Activated CD8-positive, alpha-beta memory T cell treated with anti-CD3 and anti-CD28 coated beads for 1 hour (primary cell): Measurements from ENCODE around the gene YOD1.

Experiments used
- DNase-seq, 2 donors: peaks; one replicate each; pipeline ENCODE4 v3.0.0-alpha.2; 2020; ENCODE audit warnings: low read depth in 1 of 2; ENCODE audit errors: extremely low read depth in 1 of 2

The YOD1 gene

DNA sequence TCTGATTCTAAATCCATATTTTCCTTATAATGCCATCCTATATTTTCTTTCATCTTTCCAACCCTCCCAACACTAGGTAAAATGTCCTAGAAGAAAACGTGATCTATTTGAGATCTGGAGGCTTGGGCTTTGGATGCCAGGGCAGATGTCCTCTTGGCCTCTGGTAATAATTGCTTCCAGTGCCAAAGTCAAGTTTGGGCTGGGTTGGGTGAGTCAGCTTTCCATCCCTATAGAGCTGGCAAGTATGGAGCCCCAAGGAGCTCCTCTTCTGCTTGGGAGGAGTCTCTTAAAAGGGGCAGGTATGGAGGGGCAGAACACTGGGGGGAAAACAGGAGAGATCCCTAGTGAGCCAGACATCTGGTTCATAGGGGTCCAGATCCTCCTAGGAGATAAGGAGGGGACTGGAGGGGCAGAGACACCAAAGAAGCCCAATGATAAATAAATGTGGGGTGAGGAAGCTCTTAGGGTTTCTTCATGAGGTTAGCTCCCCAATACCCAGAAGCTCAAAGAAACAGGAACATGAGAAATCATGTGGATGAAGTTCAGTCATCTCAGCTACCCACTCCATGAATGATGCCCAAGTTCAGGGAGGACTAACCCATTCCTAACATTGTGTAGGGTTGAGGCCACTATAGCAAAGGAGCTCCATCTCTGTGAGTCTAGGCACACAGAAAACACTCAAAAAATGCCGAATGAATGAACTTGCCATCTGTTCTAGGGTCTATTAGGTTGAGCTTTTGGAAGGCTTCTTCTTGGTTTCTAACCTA lies 21.9 kb downstream of the YOD1 start:
- no peak for DNase-seq

DNA sequence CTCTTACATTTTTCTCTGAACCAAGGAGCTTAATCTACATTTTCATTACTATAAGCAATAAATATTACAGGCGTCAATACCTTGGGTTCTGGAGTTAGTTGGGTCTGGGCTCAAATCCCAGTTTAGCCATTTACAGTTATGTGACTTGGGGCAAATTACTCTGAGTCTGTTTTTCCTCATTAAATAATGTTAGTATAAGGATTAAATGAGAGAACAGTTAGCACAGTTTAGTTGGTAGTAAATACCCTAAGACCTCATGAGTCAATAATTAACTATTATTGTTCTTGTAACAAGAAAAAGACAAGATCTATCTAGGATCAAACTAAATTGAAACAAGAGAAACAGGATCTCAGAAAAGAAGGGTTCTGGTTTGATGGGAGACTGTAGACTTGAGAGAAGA lies 23.1 kb downstream of the YOD1 start:
- DNase-seq = no peak

DNA sequence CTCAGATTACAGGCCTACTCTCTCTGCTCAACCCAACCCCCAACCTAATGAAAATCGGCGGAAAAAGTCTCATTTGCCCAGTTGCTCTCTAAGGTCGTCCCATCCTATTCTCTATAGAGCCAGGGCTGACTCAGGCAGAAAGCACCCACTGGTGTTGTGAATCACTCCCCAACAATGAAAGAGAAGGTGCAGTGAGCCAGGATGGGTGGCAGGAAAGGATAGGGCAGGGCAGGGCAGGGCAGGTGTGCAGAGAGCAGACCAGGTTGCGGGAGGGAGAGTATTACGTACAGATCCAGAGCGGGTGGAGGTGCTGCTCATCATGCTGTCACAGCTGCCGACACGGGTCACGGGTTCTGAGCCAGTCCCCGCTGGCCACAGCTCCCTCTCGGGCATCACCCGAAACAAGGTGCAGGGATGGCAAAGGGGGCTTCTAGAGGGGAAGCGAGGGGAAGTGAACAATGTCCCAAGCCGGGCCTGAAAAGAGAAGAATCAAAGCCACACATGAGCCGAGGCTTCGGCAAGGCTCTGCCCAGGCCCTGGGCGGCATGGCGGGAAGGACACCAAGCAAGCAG lies 23.7 kb downstream of the YOD1 start:
- no peak for DNase-seq

DNA sequence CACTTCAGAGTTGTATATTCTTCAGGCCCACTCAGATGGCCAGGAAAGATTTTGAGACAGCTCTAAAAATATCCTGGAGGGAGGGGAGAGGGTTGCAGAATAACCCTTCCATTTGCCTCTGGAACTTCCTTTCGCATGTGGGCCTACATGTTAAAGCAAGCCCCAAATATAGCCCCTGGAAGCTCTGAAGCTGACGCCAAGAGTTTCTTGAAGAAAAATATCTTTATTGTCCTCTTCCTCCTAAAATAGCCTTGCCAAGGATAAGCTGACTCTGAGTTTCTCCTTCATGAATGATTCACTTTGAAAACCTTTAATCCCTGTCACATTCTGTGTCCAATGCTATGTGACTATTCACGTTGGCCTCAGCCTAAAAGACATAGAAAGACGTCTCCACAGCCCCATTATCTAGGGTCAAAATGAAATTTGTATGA lies 24.9 kb downstream of the YOD1 start:
- no peak for DNase-seq

DNA sequence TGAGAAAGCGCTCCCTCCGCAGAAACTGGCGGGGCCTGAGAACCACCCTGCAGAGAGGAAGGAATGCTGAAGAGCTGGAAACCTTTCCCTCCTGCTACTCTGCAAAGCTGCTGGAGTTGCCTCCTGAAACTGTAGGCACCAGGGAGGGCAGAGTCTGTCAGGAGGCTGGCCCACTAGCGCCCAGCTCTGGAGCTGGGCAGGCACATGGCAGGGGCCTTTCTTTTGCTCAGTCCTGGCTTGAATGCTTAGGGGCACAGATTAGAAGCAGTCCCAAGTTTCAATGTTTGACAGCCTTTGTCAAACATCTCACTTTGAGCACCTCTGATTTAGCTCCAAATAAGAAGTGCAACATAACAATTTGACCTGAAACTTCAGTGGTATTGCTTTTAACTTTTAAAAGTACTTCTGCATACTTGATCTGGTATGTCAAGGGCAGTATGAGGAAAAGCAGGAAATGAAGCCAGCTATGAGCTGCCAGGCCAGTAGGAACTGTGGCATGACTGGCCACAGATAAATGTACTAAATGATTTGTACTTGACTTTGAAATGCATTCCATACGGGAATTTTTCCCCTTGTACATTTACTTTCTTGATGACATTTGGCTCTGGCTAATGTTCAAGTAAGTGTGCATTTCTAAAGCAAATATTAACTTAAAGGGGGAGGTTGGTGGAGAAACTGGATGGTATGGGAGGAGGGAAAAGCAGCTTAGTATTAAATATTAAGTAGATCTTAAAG lies 25.7 kb downstream of the YOD1 start:
- DNase-seq = no peak

DNA sequence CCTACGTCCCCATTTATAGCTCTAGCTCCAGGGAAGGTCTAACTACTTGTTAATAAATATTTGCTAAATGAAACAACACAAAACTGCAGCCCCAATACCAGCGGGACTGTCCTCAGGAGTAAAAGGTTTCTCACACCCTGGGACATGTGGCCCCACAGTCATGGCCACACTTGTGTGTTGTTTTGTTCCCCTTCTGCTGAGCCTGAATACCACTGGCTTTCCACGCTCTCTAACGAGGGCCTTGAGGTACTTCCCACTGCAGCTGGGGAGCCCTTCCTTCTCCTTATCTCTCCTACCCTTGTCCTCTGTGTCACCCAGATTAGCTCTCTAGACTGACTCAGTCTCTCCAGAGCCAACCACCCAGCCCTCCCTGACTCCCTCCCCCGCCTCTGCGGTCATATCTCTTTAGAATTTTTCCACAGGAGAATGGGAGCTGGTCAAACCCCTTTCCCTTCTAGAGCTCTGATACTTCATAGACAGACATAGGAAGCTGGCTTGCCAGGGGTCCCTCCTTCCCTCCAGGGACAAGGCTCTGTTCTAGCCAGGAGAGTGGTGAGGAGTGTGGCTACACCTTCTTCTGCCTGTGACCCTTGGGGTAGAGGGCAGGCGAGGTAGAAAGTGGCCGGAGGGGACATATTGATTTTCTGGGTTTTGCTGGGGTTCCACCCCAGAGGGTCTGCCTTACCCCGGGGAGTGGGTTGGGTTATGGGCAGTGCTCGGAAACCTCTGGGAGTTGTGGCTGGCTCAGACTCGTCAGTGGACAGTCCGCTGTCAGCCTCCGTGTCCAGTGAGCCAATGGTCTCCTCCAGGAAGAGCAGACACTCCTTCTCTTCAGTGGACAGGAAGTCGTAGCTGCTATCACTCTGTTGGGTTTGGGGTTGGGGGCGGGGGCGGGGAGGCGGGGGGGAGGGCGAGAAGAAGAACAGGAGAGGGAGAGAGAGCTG lies 26.5 kb downstream of the YOD1 start:
- no peak for DNase-seq

DNA sequence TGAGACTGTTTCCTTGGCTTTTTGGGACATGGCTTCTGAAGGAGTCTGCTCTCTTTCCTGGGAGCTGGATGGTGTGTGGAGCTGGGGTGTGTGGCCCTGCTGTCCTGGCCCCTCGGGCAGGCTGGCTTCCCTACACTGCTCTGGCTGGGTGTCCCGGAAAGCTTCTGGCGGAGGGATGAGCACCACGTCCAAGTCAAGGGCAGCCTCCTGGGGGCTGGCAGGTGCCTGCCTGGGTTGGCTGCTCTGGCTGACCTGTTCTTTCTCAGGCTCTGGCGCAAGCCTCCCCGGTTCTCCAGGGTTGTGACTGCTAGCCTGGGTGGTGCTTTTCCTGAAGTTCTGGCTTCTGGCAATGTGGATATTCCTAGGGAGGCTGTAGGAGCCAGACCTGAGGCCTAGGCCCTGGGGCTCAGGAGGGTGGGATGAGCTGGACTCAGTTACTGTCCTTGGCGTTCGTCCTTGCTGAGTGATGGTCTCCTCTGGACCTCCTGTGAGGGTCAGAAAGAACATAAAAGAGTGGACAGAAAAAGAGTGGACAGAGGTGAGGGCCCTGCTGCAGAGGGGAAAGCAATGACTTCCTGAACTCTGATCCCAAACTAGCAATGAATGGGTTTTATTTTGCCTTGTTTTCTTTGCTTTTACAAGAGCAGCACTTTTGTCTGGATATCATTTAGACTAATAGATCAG lies 27.9 kb downstream of the YOD1 start:
- no peak for DNase-seq

DNA sequence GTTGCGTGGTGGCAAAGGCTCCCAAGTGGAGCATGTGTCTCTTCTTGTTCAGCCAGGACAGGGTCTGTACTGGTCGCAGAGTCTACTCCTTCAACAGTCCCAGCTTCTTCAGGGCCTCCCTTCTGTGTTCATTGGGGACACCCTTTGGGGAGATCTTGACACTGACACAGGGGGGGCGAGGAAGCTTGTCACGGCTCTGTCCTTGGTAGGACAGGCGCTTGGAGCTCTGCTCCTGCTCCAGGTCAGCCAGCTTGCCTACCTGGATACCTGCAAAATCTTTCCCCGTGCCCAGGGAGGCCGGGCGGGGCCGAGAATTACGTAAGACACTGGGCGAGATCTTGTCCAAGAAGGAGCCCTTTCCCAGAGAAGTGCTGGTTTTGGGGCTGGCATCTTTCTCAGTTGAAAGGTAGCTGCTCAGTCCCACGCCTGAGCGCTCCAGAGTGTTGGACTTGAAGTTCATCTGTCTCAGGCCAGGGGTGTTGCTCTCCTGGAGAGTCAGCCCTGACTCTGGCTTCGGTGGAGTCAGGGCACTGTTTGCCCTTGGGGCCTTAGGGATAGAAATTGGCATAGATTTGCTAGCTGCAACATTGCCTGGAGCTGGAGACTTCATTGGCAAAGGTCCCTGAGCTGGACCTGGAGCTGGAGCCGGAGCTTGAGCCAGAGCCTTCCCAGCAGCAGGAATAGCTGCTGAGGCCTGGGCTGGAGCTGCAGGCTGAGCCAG lies 29.0 kb downstream of the YOD1 start:
- DNase-seq = no peak

DNA sequence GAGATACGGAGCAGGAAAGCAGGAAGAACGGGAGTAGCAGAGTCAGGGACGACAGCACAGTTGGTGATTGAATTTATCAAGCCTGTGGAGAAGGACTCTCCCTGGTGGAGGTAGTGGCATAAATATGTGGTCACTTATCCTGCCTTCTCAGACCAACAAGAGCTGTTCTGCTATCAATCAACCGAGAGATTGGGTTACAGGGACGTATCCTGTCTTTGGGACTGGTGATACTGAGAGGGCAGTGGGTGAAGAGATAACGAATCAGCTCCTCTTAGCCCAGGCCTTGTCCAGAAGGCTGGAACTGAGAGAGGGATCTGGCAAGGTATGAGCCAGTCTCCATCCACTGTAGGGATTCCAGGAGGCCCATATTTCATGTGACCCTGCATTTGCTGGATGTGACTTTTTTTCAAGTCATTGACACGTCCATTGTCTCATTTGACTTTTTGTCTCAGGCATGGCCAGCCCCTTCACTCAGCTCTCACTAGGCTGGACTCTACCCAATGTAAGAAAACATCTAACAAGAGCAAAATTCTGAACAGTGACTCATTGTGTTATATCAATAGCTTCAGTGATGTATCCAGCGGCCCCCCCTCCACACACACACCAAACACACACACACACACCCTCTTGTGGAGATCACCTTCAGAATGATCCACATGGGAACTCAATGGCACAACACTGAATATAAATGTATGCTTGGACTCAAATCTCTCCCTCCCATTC lies 29.7 kb downstream of the YOD1 start:
- no peak for DNase-seq

DNA sequence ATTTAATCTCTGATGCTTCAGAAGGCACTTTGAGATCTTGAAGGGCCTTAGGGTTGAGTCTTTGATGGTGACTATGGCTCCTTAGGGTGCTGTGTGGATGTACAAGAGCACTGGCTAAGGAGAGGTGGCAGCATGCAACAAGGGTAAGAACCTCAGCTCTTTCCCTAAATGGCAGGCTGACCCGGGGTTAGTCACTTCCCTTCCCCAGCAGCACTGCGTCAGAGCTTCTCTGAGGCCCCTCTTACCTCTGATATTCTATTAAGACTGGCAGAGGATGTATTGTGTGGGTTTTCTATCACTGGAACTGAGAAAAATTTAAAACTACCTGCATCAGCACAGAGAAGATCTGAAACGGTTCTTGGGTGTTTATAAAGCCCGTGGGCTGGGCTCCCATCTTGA lies 30.3 kb downstream of the YOD1 start:
- DNase-seq = no peak

DNA sequence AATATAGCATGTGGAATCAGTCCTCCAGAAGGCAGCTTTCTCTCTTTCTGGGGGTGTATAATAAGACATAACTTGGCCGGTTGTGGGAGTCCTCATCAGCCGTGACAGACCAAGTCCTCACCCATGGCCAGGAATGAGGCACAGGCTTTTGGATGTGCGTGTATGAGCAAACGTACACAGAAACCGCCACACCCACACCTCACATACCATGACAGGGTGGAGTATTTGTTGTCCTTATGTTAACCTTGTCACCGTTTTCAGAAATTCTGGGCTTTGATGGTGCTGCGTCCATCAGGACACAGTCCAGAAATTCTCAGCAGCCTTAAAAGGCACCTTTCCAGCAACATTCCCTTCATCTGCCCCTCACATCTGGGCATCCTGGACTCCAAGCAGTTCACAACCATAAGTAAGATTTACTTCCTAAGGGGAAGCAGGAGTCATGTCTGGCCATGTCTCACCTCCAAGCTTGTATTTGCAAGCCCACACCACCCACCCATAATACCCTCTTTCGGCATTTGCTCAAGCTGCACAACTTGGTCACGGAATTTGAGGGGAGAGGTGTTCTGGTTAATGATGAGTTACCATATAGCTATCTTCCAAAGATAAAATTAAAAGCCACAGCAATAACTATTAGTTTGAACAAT lies 30.8 kb downstream of the YOD1 start:
- DNase-seq = no peak

DNA sequence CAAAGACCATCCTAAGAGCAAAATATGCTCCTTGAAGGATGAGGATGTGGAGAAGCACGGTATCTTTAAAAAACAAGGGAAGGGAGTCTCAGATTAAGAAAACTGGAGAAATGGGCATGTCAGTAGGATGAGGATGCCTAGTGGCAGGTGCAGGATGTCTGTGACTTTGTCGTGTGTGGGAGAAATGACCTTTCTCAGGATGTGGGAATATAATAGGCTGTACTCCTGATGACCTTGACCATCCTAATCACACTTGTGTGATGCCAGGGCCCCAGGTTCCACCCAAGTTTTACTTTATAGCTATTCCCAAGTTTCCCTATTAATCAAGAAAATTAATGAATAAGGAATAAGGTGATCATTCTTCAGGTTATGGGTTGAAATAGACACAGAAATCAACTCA lies 31.3 kb downstream of the YOD1 start:
- DNase-seq = no peak

DNA sequence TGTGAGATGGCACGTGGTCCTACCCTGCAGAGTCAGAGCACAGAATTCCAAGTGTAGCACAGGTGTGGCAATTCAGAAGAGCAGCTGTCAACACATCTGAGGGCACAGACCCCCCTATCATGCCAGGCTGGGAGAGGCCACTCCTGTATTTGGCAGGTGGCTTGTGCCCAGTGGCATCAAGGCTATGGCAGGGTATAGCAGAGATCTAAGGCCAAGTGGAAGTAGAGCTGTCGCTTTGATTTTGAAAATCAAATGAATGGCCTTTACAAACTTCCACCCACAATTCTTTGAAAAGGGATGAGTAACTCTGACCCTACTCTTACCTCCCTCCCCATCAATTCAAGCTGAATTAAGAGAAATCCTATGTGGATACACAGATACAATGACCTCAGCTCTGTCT lies 31.8 kb downstream of the YOD1 start:
- no peak for DNase-seq

DNA sequence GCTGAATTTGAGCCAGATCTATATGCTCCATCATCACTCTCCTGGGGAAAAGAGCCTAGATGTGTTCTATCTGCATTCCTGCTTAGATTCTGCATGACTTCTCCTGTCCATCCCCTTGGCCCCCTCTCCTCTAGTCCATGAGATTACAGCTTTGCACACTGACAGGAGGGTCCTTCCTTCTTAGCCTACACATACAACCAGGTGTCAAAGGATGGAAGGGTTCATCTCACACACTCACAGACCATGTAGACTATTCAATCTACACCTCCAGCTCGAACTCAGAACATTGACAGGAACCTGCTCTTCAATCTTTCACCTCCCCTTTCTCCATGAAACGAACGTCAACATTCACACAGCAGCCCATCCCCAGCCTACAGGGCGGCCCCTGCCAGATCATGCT lies 32.3 kb downstream of the YOD1 start:
- DNase-seq = no peak

DNA sequence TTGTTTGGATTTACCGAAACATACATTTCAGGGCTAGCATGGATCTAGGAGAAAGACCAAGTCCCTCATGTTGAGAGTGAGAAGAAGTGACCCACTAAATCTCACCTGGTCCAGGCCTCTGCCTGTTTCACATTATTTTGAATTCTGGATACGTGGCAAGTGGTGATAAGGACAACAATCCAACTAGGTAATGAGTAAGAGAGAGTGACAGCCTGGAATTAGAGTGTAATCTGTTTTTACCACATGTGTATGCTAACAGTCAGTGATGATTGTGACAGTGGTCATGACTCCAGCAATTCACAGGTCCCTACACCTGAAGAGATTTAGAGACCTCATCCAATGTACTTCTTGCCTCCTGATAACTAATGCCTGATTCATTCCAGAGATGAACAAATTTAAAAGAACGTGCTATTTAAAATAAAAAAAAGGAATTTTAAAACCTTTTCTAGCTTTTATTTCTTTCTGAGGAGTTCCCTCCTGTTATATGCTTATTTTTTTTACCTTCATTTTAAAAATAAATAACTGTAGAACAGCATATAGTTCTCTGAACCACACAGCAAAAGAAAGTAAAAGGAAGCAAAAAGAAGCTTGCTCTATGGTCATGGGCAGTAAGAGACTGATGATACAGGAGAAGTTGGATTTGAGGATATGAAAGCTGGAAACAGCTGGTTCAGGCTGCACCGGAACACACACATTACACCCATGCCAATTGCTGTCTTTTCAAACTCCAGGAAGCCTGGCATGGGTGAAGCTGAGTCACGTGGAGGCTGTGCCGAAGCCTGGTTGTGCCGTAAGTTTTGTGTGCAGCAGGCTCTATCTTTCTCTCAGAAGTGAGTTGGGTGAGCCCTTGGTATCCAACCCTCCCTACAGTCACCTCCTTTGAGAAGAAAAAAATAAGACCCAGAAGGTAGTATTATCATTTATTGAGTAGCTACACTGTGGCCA lies 33.1 kb downstream of the YOD1 start:
- DNase-seq = no peak

DNA sequence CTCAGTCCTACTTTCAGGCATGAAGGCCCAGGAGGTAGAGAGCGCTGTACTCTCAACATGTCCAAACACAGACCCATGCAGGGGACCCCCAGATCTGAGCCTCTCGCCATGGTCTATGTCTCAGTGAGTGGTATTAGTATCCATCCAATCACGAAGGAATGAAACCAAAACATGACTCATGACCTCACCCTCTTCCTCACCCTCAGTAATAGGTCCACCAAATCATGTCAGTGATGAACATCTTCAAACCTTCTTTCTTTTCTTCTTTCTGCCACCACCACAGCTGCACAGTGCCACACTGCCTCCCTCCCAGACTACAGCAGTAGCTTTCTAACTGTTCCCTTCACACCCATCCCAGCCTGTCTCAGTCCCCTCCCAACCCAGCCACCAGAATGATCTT lies 35.2 kb downstream of the YOD1 start:
- no peak for DNase-seq

DNA sequence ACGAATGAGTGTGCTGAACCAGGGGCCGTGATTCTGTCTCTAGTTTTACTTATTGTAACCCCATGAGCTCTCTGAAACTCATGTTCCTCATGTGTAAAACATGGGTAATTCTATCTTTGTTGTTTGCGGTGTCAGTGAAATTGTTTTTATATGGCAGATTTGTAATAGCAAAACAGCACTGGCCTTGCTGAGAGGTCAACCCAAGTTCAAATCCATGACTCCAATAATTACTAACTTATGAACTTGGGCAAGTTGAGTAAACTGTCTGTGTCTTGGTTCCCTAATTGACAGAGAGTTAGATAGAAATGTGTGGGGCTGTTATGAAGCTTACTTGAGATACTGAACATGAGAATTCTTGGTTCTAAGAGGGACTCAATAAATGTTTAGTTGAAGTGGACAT lies 36.3 kb downstream of the YOD1 start:
- DNase-seq = no peak
